ENCODE measurements around the gene FBP1. TPM values are rescaled to one million over a fixed set of nuclear protein-coding genes. Genes with fewer than 3 reads are reported as not detected.

Gene FBP1
- total and polyA plus RNA-seq, 10 of the 15 experiments (the other 5 are each of a cell fraction or from before 2014, with no cell fraction given), result 0.11 to 0.38 (median 0.15) TPM; not detected in 7

DNA sequence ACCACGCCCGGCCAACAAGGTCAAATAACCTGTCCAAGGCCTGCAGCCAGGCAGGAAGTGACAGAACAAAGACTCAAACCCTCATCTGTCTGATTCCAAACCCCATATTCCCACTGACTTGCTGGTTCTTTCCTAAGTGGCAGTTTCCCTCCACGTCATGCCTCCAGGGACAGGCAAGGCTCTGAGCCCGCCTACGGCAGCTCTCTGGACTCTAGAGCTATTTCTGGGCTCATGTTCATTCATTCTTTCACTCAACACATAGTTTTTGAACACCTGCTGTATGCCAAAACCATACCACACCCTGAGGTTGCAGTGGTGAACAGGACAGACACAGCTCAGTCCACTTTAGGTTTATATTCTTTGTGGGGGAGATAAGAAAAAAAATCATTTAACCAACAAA, 5.2 kb upstream of the FBP1 start:
- H3K27ac ChIP-seq (ENCODE audit: control insufficient read depth, insufficient read depth), result no peak overlapping the region
- H2AFZ ChIP-seq (ENCODE audit: control insufficient read depth, low read depth, low read length), result no peak overlapping the region
- no peak for ATAC-seq
- no peaks in the 10 kb centered on the region for H3K36me3 ChIP-seq (ENCODE audit: control insufficient read depth in 2 of 2, insufficient read depth in 2 of 2, low read length in 1 of 2)
- no peak overlapping the region for H3K9ac ChIP-seq (ENCODE audit: control insufficient read depth, insufficient read depth, low read length)
- CTCF ChIA-PET, result interaction anchor here (0.6 to 0.7 kb wide), 2 partner anchors 36 to 112 kb away, joined by 3 to 4 read pairs; no protein-coding TSS in a partner anchor
- RAD21 ChIA-PET (ENCODE audit: unreplicated experiment), result no interaction called here
- H3K4me1 ChIP-seq (ENCODE audit: control insufficient read depth, insufficient read depth, low read length), result no peaks in the 10 kb centered on the region
- in situ Hi-C loops (cut with MboI) (no loop called here), intact Hi-C loops (cut with micrococcal nuclease; ENCODE audit: unreplicated experiment) (no loop called here)
- no peaks in the 10 kb centered on the region for H3K79me2 ChIP-seq (ENCODE audit: control insufficient read depth, insufficient read depth, low read length)
- SMC1A ChIA-PET (ENCODE audit: uncharacterized antibody, unreplicated experiment), result no interaction called here
- H3K27me3 ChIP-seq (replicated peaks in 1 of 2; ENCODE audit: control insufficient read depth in 2 of 2, insufficient read depth in 2 of 2, low read length in 1 of 2), result no peaks in the 10 kb centered on the region; a peak in 1 of 4 replicates
- DNase-seq (ENCODE audit: low read depth, low spot score), result no peak
- H3K4me2 ChIP-seq (ENCODE audit: control insufficient read depth, insufficient read depth), result no peak overlapping the region
- no peak for TF ChIP-seq ZNF384 (IDR thresholded peaks at IDR 0.05; ENCODE audit: borderline replicate concordance, low read depth, low read length)
- TF ChIP-seq ZNF622 (IDR thresholded peaks at IDR 0.05), result no peak
- TF ChIP-seq SMARCA5 (IDR thresholded peaks at IDR 0.05), result no peak
- no peak for TF ChIP-seq ZNF24 (IDR thresholded peaks at IDR 0.05)
- no peak for TF ChIP-seq TAF1 (IDR thresholded peaks at IDR 0.05; ENCODE audit: borderline replicate concordance, low read depth, low read length)
- no peak for TF ChIP-seq NFIC (IDR thresholded peaks at IDR 0.05; ENCODE audit: low read depth, low read length)
- no peak for TF ChIP-seq JUND (IDR thresholded peaks at IDR 0.05; ENCODE audit: low read depth, low read length)
- TF ChIP-seq SIN3A (IDR thresholded peaks at IDR 0.05; ENCODE audit: low read depth, low read length), result no peak
- TF ChIP-seq ZNF207 (IDR thresholded peaks at IDR 0.05; ENCODE audit: borderline replicate concordance), result no peak
- TF ChIP-seq, protein P1, sequence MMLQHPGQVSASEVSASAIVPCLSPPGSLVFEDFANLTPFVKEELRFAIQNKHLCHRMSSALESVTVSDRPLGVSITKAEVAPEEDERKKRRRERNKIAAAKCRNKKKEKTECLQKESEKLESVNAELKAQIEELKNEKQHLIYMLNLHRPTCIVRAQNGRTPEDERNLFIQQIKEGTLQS (IDR thresholded peaks at IDR 0.05; ENCODE audit: borderline replicate concordance, extremely low read depth, low read depth, low read length), result no peak
- TF ChIP-seq, protein P2, sequence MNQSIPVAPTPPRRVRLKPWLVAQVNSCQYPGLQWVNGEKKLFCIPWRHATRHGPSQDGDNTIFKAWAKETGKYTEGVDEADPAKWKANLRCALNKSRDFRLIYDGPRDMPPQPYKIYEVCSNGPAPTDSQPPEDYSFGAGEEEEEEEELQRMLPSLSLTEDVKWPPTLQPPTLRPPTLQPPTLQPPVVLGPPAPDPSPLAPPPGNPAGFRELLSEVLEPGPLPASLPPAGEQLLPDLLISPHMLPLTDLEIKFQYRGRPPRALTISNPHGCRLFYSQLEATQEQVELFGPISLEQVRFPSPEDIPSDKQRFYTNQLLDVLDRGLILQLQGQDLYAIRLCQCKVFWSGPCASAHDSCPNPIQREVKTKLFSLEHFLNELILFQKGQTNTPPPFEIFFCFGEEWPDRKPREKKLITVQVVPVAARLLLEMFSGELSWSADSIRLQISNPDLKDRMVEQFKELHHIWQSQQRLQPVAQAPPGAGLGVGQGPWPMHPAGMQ (IDR thresholded peaks at IDR 0.05; ENCODE audit: borderline replicate concordance), result no peak
- TF ChIP-seq RAD21 (IDR thresholded peaks at IDR 0.05; ENCODE audit: insufficient read depth, low read depth, low read length), result no peak
- TF ChIP-seq, protein P3, sequence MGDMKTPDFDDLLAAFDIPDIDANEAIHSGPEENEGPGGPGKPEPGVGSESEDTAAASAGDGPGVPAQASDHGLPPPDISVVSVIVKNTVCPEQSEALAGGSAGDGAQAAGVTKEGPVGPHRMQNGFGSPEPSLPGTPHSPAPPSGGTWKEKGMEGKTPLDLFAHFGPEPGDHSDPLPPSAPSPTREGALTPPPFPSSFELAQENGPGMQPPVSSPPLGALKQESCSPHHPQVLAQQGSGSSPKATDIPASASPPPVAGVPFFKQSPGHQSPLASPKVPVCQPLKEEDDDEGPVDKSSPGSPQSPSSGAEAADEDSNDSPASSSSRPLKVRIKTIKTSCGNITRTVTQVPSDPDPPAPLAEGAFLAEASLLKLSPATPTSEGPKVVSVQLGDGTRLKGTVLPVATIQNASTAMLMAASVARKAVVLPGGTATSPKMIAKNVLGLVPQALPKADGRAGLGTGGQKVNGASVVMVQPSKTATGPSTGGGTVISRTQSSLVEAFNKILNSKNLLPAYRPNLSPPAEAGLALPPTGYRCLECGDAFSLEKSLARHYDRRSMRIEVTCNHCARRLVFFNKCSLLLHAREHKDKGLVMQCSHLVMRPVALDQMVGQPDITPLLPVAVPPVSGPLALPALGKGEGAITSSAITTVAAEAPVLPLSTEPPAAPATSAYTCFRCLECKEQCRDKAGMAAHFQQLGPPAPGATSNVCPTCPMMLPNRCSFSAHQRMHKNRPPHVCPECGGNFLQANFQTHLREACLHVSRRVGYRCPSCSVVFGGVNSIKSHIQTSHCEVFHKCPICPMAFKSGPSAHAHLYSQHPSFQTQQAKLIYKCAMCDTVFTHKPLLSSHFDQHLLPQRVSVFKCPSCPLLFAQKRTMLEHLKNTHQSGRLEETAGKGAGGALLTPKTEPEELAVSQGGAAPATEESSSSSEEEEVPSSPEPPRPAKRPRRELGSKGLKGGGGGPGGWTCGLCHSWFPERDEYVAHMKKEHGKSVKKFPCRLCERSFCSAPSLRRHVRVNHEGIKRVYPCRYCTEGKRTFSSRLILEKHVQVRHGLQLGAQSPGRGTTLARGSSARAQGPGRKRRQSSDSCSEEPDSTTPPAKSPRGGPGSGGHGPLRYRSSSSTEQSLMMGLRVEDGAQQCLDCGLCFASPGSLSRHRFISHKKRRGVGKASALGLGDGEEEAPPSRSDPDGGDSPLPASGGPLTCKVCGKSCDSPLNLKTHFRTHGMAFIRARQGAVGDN (IDR thresholded peaks at IDR 0.05), result no peak
- H3K9me3 ChIP-seq (replicated peaks; ENCODE audit: control insufficient read depth, insufficient read depth, low read length), result no peaks in the 10 kb centered on the region
- H4K20me1 ChIP-seq (ENCODE audit: control insufficient read depth, insufficient read depth), result no peaks in the 10 kb centered on the region
- WGBS (ENCODE audit: insufficient coverage, insufficient replicate concordance, low lambda C conversion rate, missing lambda C conversion rate), result 44% methylated on average over 5 of the region's 5 CpGs
- no peak for FAIRE-seq
- no TSS peak for BruUV-seq (replicated peaks)
- POLR2A ChIA-PET, result no interaction called here
- no peak overlapping the region for H3K4me3 ChIP-seq

All from GM12878 (cell line).